Mucosa of stomach (tissue), 1 donor: ENCODE results near the gene PFKFB2.

Experiments used
- H3K27me3 ChIP-seq: one replicate; pipeline ENCODE4 v1.7.0; 2013; ENCODE audit warnings: mild to moderate bottlenecking, low read length; ENCODE audit not compliant: control insufficient read depth, insufficient read depth
- H3K36me3 ChIP-seq: one replicate; pipeline ENCODE4 v1.7.0; 2013; ENCODE audit warnings: low read length; ENCODE audit not compliant: control insufficient read depth, insufficient read depth
- H3K4me1 ChIP-seq: one replicate; pipeline ENCODE4 v1.7.0; 2013; ENCODE audit warnings: mild to moderate bottlenecking, low read length; ENCODE audit not compliant: control insufficient read depth, insufficient read depth
- H3K4me3 ChIP-seq: one replicate; pipeline ENCODE4 v1.7.0; 2013; ENCODE audit warnings: low read length
- H3K9ac ChIP-seq: one replicate; pipeline ENCODE4 v1.7.0; 2013; ENCODE audit warnings: mild to moderate bottlenecking, low read length, moderate library complexity
- H3K9me3 ChIP-seq: one replicate; pipeline ENCODE4 v1.7.0; 2013; ENCODE audit warnings: mild to moderate bottlenecking, low read length, moderate library complexity; ENCODE audit not compliant: control insufficient read depth
- donor health status: Pancreatic carcinoma.

The PFKFB2 gene

DNA sequence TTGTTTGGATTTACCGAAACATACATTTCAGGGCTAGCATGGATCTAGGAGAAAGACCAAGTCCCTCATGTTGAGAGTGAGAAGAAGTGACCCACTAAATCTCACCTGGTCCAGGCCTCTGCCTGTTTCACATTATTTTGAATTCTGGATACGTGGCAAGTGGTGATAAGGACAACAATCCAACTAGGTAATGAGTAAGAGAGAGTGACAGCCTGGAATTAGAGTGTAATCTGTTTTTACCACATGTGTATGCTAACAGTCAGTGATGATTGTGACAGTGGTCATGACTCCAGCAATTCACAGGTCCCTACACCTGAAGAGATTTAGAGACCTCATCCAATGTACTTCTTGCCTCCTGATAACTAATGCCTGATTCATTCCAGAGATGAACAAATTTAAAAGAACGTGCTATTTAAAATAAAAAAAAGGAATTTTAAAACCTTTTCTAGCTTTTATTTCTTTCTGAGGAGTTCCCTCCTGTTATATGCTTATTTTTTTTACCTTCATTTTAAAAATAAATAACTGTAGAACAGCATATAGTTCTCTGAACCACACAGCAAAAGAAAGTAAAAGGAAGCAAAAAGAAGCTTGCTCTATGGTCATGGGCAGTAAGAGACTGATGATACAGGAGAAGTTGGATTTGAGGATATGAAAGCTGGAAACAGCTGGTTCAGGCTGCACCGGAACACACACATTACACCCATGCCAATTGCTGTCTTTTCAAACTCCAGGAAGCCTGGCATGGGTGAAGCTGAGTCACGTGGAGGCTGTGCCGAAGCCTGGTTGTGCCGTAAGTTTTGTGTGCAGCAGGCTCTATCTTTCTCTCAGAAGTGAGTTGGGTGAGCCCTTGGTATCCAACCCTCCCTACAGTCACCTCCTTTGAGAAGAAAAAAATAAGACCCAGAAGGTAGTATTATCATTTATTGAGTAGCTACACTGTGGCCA lies 35.2 kb upstream of the PFKFB2 start:
- H3K9me3 ChIP-seq, result no peaks in the 10 kb centered on the region
- peak overlapping the region; percentile 77 for H3K9ac ChIP-seq
- peaks cover 7% of the 10 kb centered on the region for H3K36me3 ChIP-seq
- peaks cover 53% of the 10 kb centered on the region for H3K4me1 ChIP-seq
- H3K4me3 ChIP-seq, result no peak overlapping the region
- H3K27me3 ChIP-seq, result no peaks in the 10 kb centered on the region

DNA sequence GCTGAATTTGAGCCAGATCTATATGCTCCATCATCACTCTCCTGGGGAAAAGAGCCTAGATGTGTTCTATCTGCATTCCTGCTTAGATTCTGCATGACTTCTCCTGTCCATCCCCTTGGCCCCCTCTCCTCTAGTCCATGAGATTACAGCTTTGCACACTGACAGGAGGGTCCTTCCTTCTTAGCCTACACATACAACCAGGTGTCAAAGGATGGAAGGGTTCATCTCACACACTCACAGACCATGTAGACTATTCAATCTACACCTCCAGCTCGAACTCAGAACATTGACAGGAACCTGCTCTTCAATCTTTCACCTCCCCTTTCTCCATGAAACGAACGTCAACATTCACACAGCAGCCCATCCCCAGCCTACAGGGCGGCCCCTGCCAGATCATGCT lies 34.4 kb upstream of the PFKFB2 start:
- Histone ChIP-seq H3K9me3 (no peaks in the 10 kb centered on the region), H3K4me3 (no peak overlapping the region), H3K9ac (peak overlapping the region; percentile 77), H3K27me3 (no peaks in the 10 kb centered on the region), H3K4me1 (peaks cover 62% of the 10 kb centered on the region), H3K36me3 (peaks cover 7% of the 10 kb centered on the region)

DNA sequence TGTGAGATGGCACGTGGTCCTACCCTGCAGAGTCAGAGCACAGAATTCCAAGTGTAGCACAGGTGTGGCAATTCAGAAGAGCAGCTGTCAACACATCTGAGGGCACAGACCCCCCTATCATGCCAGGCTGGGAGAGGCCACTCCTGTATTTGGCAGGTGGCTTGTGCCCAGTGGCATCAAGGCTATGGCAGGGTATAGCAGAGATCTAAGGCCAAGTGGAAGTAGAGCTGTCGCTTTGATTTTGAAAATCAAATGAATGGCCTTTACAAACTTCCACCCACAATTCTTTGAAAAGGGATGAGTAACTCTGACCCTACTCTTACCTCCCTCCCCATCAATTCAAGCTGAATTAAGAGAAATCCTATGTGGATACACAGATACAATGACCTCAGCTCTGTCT lies 33.9 kb upstream of the PFKFB2 start:
- Histone ChIP-seq H3K9me3 (no peaks in the 10 kb centered on the region), H3K27me3 (no peaks in the 10 kb centered on the region), H3K4me3 (no peak overlapping the region), H3K4me1 (peaks cover 66% of the 10 kb centered on the region), H3K36me3 (peaks cover 12% of the 10 kb centered on the region), H3K9ac (peak overlapping the region; percentile 77)

DNA sequence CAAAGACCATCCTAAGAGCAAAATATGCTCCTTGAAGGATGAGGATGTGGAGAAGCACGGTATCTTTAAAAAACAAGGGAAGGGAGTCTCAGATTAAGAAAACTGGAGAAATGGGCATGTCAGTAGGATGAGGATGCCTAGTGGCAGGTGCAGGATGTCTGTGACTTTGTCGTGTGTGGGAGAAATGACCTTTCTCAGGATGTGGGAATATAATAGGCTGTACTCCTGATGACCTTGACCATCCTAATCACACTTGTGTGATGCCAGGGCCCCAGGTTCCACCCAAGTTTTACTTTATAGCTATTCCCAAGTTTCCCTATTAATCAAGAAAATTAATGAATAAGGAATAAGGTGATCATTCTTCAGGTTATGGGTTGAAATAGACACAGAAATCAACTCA lies 33.4 kb upstream of the PFKFB2 start:
- no peaks in the 10 kb centered on the region for H3K27me3 ChIP-seq
- H3K9me3 ChIP-seq, result no peaks in the 10 kb centered on the region
- peaks cover 12% of the 10 kb centered on the region for H3K36me3 ChIP-seq
- no peak overlapping the region for H3K4me3 ChIP-seq
- peak overlapping the region; percentile 77 for H3K9ac ChIP-seq
- H3K4me1 ChIP-seq, result peaks cover 71% of the 10 kb centered on the region

DNA sequence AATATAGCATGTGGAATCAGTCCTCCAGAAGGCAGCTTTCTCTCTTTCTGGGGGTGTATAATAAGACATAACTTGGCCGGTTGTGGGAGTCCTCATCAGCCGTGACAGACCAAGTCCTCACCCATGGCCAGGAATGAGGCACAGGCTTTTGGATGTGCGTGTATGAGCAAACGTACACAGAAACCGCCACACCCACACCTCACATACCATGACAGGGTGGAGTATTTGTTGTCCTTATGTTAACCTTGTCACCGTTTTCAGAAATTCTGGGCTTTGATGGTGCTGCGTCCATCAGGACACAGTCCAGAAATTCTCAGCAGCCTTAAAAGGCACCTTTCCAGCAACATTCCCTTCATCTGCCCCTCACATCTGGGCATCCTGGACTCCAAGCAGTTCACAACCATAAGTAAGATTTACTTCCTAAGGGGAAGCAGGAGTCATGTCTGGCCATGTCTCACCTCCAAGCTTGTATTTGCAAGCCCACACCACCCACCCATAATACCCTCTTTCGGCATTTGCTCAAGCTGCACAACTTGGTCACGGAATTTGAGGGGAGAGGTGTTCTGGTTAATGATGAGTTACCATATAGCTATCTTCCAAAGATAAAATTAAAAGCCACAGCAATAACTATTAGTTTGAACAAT lies 32.9 kb upstream of the PFKFB2 start:
- peaks cover 12% of the 10 kb centered on the region for H3K36me3 ChIP-seq
- peak overlapping the region; percentile 77 for H3K9ac ChIP-seq
- H3K9me3 ChIP-seq, result no peaks in the 10 kb centered on the region
- no peaks in the 10 kb centered on the region for H3K27me3 ChIP-seq
- peaks cover 76% of the 10 kb centered on the region for H3K4me1 ChIP-seq
- no peak overlapping the region for H3K4me3 ChIP-seq

DNA sequence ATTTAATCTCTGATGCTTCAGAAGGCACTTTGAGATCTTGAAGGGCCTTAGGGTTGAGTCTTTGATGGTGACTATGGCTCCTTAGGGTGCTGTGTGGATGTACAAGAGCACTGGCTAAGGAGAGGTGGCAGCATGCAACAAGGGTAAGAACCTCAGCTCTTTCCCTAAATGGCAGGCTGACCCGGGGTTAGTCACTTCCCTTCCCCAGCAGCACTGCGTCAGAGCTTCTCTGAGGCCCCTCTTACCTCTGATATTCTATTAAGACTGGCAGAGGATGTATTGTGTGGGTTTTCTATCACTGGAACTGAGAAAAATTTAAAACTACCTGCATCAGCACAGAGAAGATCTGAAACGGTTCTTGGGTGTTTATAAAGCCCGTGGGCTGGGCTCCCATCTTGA lies 32.4 kb upstream of the PFKFB2 start:
- peak overlapping the region; percentile 77 for H3K9ac ChIP-seq
- H3K36me3 ChIP-seq, result peaks cover 12% of the 10 kb centered on the region
- H3K4me3 ChIP-seq, result no peak overlapping the region
- H3K27me3 ChIP-seq, result no peaks in the 10 kb centered on the region
- H3K4me1 ChIP-seq, result peaks cover 81% of the 10 kb centered on the region
- no peaks in the 10 kb centered on the region for H3K9me3 ChIP-seq

DNA sequence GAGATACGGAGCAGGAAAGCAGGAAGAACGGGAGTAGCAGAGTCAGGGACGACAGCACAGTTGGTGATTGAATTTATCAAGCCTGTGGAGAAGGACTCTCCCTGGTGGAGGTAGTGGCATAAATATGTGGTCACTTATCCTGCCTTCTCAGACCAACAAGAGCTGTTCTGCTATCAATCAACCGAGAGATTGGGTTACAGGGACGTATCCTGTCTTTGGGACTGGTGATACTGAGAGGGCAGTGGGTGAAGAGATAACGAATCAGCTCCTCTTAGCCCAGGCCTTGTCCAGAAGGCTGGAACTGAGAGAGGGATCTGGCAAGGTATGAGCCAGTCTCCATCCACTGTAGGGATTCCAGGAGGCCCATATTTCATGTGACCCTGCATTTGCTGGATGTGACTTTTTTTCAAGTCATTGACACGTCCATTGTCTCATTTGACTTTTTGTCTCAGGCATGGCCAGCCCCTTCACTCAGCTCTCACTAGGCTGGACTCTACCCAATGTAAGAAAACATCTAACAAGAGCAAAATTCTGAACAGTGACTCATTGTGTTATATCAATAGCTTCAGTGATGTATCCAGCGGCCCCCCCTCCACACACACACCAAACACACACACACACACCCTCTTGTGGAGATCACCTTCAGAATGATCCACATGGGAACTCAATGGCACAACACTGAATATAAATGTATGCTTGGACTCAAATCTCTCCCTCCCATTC lies 31.8 kb upstream of the PFKFB2 start:
- peaks cover 12% of the 10 kb centered on the region for H3K36me3 ChIP-seq
- no peaks in the 10 kb centered on the region for H3K9me3 ChIP-seq
- no peak overlapping the region for H3K4me3 ChIP-seq
- H3K9ac ChIP-seq, result peak overlapping the region; percentile 77
- peaks cover 87% of the 10 kb centered on the region for H3K4me1 ChIP-seq
- no peaks in the 10 kb centered on the region for H3K27me3 ChIP-seq

DNA sequence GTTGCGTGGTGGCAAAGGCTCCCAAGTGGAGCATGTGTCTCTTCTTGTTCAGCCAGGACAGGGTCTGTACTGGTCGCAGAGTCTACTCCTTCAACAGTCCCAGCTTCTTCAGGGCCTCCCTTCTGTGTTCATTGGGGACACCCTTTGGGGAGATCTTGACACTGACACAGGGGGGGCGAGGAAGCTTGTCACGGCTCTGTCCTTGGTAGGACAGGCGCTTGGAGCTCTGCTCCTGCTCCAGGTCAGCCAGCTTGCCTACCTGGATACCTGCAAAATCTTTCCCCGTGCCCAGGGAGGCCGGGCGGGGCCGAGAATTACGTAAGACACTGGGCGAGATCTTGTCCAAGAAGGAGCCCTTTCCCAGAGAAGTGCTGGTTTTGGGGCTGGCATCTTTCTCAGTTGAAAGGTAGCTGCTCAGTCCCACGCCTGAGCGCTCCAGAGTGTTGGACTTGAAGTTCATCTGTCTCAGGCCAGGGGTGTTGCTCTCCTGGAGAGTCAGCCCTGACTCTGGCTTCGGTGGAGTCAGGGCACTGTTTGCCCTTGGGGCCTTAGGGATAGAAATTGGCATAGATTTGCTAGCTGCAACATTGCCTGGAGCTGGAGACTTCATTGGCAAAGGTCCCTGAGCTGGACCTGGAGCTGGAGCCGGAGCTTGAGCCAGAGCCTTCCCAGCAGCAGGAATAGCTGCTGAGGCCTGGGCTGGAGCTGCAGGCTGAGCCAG lies 31.0 kb upstream of the PFKFB2 start:
- H3K4me1 ChIP-seq, result peaks cover 94% of the 10 kb centered on the region

DNA sequence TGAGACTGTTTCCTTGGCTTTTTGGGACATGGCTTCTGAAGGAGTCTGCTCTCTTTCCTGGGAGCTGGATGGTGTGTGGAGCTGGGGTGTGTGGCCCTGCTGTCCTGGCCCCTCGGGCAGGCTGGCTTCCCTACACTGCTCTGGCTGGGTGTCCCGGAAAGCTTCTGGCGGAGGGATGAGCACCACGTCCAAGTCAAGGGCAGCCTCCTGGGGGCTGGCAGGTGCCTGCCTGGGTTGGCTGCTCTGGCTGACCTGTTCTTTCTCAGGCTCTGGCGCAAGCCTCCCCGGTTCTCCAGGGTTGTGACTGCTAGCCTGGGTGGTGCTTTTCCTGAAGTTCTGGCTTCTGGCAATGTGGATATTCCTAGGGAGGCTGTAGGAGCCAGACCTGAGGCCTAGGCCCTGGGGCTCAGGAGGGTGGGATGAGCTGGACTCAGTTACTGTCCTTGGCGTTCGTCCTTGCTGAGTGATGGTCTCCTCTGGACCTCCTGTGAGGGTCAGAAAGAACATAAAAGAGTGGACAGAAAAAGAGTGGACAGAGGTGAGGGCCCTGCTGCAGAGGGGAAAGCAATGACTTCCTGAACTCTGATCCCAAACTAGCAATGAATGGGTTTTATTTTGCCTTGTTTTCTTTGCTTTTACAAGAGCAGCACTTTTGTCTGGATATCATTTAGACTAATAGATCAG lies 29.9 kb upstream of the PFKFB2 start:
- peaks cover 16% of the 10 kb centered on the region for H3K36me3 ChIP-seq
- no peaks in the 10 kb centered on the region for H3K9me3 ChIP-seq
- H3K4me1 ChIP-seq, result peaks cover 94% of the 10 kb centered on the region
- no peak overlapping the region for H3K4me3 ChIP-seq
- H3K9ac ChIP-seq, result peak overlapping the region; percentile 77
- no peaks in the 10 kb centered on the region for H3K27me3 ChIP-seq

More for the DNA sequence above, 31.0 kb upstream of the PFKFB2 start:
- H3K36me3 ChIP-seq, result peaks cover 12% of the 10 kb centered on the region
- peak overlapping the region; percentile 77 for H3K9ac ChIP-seq
- no peaks in the 10 kb centered on the region for H3K9me3 ChIP-seq
- no peak overlapping the region for H3K4me3 ChIP-seq
- H3K27me3 ChIP-seq, result no peaks in the 10 kb centered on the region

DNA sequence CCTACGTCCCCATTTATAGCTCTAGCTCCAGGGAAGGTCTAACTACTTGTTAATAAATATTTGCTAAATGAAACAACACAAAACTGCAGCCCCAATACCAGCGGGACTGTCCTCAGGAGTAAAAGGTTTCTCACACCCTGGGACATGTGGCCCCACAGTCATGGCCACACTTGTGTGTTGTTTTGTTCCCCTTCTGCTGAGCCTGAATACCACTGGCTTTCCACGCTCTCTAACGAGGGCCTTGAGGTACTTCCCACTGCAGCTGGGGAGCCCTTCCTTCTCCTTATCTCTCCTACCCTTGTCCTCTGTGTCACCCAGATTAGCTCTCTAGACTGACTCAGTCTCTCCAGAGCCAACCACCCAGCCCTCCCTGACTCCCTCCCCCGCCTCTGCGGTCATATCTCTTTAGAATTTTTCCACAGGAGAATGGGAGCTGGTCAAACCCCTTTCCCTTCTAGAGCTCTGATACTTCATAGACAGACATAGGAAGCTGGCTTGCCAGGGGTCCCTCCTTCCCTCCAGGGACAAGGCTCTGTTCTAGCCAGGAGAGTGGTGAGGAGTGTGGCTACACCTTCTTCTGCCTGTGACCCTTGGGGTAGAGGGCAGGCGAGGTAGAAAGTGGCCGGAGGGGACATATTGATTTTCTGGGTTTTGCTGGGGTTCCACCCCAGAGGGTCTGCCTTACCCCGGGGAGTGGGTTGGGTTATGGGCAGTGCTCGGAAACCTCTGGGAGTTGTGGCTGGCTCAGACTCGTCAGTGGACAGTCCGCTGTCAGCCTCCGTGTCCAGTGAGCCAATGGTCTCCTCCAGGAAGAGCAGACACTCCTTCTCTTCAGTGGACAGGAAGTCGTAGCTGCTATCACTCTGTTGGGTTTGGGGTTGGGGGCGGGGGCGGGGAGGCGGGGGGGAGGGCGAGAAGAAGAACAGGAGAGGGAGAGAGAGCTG lies 28.6 kb upstream of the PFKFB2 start:
- Histone ChIP-seq H3K9ac (peak overlapping the region; percentile 79), H3K27me3 (no peaks in the 10 kb centered on the region), H3K9me3 (no peaks in the 10 kb centered on the region), H3K36me3 (peaks cover 16% of the 10 kb centered on the region), H3K4me1 (peaks cover 92% of the 10 kb centered on the region), H3K4me3 (no peak overlapping the region)
